Measurements from ENCODE around the gene COPS7A.
A peak's percentile ranks its signal among the peaks of the same experiment; 100 is the strongest.

COPS7A gene

GRCh38 chr12:6752167-6752920, 28.5 kb downstream of the COPS7A start:
- Histone ChIP-seq H3K4me3 (peak overlapping the region; percentile 92), H3K27ac (peak overlapping the region; percentile 95 to 97)
- TF ChIP-seq CTCF (IDR thresholded peaks at IDR 0.05), result no peak
- no peak for DNase-seq (ENCODE audit: low spot score)

- TF ChIP-seq CTCF (IDR thresholded peaks at IDR 0.05), result no peak
- H3K4me3 ChIP-seq, result peak within 1 kb of the TSS; percentile 92
- peak; percentile 99 for DNase-seq (ENCODE audit: low spot score)
- H3K27ac ChIP-seq, result peak within 1 kb of the TSS; percentile 95 to 97
Observed at GRCh38 chr12:6752921-6753771, 29.3 kb downstream of the COPS7A start, which contains the start of gene MLF2. TSS of gene MLF2 (minus strand) at chr12:6753141. CDS start at chr12:6752334, 807 bp downstream.

- no peak overlapping the region for H3K4me3 ChIP-seq
- peak overlapping the region; percentile 95 to 97 for H3K27ac ChIP-seq
- no peak for DNase-seq (ENCODE audit: low spot score)
- peak; percentile 99 for TF ChIP-seq CTCF (IDR thresholded peaks at IDR 0.05)
Observed at GRCh38 chr12:6753772-6754356, 30.0 kb downstream of the COPS7A start.

- TF ChIP-seq CTCF (IDR thresholded peaks at IDR 0.05), result no peak
- no peak for DNase-seq (ENCODE audit: low spot score)
- H3K27ac ChIP-seq, result peak overlapping the region in 1 of 2 donors; percentile 18
- no peak overlapping the region for H3K4me3 ChIP-seq
Observed at GRCh38 chr12:6754411-6754810, 30.6 kb downstream of the COPS7A start.

- no peak overlapping the region for H3K27ac ChIP-seq
- DNase-seq (ENCODE audit: low spot score), result no peak
- no peak overlapping the region for H3K4me3 ChIP-seq
- no peak for TF ChIP-seq CTCF (IDR thresholded peaks at IDR 0.05)
Observed at GRCh38 chr12:6757028-6757690, 33.3 kb downstream of the COPS7A start.

- no peak overlapping the region for H3K4me3 ChIP-seq
- DNase-seq (ENCODE audit: low spot score), result no peak
- no peak for TF ChIP-seq CTCF (IDR thresholded peaks at IDR 0.05)
Observed at GRCh38 chr12:6758506-6759095, 34.8 kb downstream of the COPS7A start.

More at GRCh38 chr12:6758506-6759095, 34.8 kb downstream of the COPS7A start:
- H3K27ac ChIP-seq, result no peak overlapping the region

All from coronary artery (tissue), 2 donors.